ENCODE results near the gene CBX2.

CBX2 gene

DNA sequence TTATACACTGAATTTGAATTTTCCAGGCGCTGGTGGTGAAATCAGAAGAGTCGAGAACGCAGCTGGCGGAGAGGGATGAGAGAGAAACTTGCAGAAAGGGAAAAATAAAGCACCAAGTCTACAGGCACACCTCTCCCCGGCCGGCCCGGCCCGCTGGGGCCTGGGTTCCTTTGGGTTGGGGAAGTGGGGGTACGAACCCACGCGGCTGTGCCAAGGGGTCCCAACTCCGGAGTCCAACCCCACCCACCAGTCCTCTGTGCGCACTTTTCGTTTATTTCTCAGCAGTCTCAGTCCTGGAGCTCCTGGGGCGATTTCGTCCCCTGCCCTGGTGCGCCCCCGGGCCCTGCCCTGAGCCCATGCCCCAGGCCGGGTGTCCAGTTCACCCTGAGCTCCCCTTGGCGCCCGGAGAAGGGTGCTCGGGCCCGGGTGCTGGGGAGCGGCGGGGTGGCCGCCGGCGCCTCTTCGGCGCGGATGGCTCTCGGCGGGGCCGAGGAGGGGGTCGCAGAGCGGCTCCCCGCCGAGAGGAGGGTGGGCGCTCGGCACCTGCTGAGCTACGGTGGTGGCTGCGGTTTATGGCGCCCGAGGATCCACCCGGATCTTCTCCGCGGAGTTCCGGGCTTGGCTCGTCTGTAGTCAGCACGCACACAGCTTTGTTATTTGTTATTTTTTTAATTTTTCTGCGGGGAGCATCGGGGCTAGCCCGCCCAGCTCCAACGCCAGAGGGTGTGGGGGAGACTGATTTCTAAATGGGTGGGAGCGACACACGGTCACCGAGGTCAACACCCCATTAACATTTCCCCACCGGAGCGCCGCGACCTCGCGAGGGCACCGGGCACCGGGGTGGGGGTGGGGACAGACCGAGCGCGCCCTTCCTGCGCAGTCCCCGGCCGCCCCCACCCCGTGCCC lies 34.7 kb downstream of the CBX2 start:
- Histone ChIP-seq H3K36me3 (no peaks in the 10 kb centered on the region), H3K4me3 (peak overlapping the region; percentile 63), H3K27me3 (peaks cover 100% of the 10 kb centered on the region), H3K9ac (no peak overlapping the region), H3K4me2 (peak overlapping the region; percentile 83), H4K20me1 (peaks cover 61% of the 10 kb centered on the region), H3K4me1 (peaks cover 41% of the 10 kb centered on the region), H3K27ac (no peak overlapping the region), H3K9me3 (no peaks in the 10 kb centered on the region)
- no peak for TF ChIP-seq Cebpa-rat (IDR thresholded peaks at IDR 0.05)

GRCh38 chr17:79813297-79814126 lies 35.6 kb downstream of the CBX2 start:
- Histone ChIP-seq H3K9ac (peak overlapping the region; percentile 64; the same call in 1 of the 2 replicates), H3K4me2 (peak overlapping the region; percentile 83)

GRCh38 chr17:79814127-79814973 lies 36.4 kb downstream of the CBX2 start:
- Histone ChIP-seq H3K9ac (no peak overlapping the region), H3K4me2 (peak overlapping the region; percentile 83), H4K20me1 (peaks cover 53% of the 10 kb centered on the region), H3K9me3 (no peaks in the 10 kb centered on the region), H3K4me1 (peaks cover 50% of the 10 kb centered on the region), H3K36me3 (no peaks in the 10 kb centered on the region), H3K4me3 (no peak overlapping the region), H3K27ac (no peak overlapping the region), H3K27me3 (peaks cover 100% of the 10 kb centered on the region)
- no peak for TF ChIP-seq Cebpa-rat (IDR thresholded peaks at IDR 0.05)

More at GRCh38 chr17:79813297-79814126, 35.6 kb downstream of the CBX2 start:
- H3K36me3 ChIP-seq, result no peaks in the 10 kb centered on the region
- H3K27ac ChIP-seq, result peak overlapping the region; percentile 68
- peaks cover 100% of the 10 kb centered on the region for H3K27me3 ChIP-seq
- TF ChIP-seq Cebpa-rat (IDR thresholded peaks at IDR 0.05), result no peak
- H3K4me3 ChIP-seq, result peak overlapping the region; percentile 63
- peaks cover 58% of the 10 kb centered on the region for H4K20me1 ChIP-seq
- no peaks in the 10 kb centered on the region for H3K9me3 ChIP-seq
- H3K4me1 ChIP-seq, result peaks cover 44% of the 10 kb centered on the region

DNA sequence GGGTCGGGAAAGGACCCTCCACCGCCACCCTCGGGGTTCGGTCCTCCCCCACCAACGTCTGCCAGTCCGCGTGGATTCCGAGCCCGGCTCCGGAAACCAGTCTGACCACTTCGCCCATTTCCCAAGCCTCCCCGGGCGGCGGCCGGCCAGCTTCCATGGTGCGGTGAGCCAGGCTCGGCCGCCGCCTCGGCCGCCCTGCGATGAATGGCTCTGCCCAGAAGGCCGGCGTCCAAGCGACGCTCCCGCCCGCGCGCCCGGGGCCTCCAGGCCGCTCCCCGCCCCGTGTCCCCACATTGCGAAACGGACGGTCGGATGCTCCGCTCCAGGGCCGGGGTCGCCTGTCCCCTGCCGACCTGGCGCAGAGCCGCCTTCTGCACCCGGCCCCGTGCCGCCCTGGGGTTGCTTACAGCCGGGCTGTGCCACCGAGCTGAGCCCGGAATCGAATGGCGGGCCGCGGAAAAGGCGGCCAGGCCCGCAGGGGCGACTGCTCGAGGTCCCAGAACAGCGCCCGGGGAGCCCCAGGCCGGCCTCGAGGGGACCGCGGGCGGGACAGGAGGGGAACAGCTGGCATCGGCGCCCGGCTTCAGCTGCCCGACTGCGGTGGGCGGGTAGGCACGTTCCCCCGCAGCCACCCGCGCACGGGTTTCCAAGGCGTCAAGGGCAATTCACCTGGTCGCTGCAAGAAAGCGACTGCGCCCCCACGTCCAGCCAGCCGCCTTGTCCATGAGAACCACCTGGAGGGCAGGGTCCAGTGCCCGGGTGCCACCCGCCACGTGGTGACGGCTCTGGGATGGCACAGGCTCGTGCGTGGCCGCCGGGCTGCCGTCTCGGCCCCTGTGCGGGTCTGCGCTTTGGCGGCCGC lies 37.3 kb downstream of the CBX2 start:
- Histone ChIP-seq H3K4me1 (peaks cover 46% of the 10 kb centered on the region), H3K36me3 (no peaks in the 10 kb centered on the region), H3K9me3 (no peaks in the 10 kb centered on the region), H3K27me3 (peaks cover 100% of the 10 kb centered on the region), H4K20me1 (peaks cover 47% of the 10 kb centered on the region), H3K9ac (no peak overlapping the region), H3K4me3 (no peak overlapping the region), H3K4me2 (no peak overlapping the region), H3K27ac (no peak overlapping the region)
- TF ChIP-seq Cebpa-rat (IDR thresholded peaks at IDR 0.05), result no peak

DNA sequence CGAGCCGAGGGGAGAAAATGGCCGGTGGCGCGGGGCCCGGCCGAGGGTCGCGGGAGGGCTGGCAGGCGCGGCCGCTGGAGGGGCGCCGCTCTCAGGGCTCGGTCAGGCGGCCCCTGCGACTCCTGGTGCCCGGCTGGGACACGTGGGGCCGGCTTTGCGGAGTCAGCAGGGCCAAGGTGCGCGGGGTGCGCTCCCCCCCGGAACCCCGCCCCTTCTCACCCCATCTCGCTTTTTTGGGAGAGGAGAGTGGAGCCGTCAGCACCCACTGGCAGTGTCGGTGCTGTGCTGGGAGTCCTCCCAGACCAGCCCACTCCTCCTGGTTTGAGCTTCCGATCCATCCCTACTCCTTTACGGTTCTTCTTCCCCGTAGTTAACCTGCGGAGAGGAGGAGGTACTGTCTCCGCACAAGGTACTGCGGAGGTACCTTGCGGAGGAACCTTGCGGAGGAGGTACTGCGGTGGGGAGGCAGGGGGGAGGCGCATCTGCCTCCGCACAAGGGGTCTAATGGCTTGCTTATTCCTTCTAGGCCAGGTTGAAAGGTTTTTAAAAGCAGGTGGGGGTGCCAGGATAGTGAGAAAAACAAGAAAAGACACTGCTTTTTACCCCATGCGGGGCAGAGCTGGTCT lies 38.0 kb downstream of the CBX2 start:
- H3K4me3 ChIP-seq, result no peak overlapping the region
- H3K4me2 ChIP-seq, result no peak overlapping the region
- H3K27ac ChIP-seq, result no peak overlapping the region
- H4K20me1 ChIP-seq, result peaks cover 44% of the 10 kb centered on the region
- H3K27me3 ChIP-seq, result peaks cover 96% of the 10 kb centered on the region
- H3K4me1 ChIP-seq, result peaks cover 44% of the 10 kb centered on the region
- H3K36me3 ChIP-seq, result no peaks in the 10 kb centered on the region
- H3K9ac ChIP-seq, result no peak overlapping the region
- no peaks in the 10 kb centered on the region for H3K9me3 ChIP-seq
- no peak for TF ChIP-seq Cebpa-rat (IDR thresholded peaks at IDR 0.05)

DNA sequence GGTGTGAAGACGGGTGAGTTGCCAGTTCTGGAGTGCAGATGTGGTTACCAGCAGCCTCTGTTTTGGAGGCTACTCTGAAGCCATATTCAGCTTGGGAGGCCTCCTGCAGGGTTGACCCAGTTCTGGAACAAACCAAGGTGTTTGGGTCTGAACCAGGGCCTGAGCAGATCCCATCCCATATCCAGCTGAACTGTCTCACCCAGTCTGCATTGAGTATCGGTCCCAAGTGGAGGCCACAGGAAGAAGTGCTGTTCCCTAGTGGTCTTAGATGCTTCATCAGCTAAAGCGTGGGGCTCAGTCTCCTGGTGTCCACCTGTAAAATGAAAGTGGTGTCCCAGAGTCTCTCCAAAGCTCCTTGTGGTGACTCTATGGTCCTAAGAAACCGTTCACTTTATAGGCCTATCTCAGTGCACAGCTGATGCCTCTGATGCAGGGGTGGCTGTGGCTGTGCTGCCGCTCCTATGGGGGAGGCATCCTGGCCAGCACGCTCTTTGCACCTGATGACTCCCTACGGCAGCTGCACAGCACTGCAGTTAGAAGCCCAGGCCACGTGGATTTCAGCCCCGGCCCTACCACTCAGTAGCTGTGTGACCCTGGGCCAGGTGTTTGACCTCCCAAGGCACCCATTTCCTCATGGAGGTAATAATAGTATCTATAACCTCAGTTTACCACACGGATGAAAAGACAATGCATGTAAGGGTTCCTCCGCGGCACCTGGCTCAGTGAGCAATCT lies 40.2 kb downstream of the CBX2 start:
- Histone ChIP-seq H3K27ac (no peak overlapping the region), H3K4me2 (peak overlapping the region; percentile 33; the same call in 1 of the 2 replicates), H3K9me3 (no peaks in the 10 kb centered on the region), H3K4me1 (peaks cover 23% of the 10 kb centered on the region), H3K9ac (no peak overlapping the region), H3K36me3 (no peaks in the 10 kb centered on the region), H3K4me3 (no peak overlapping the region), H4K20me1 (peaks cover 24% of the 10 kb centered on the region), H3K27me3 (peaks cover 81% of the 10 kb centered on the region)
- TF ChIP-seq Cebpa-rat (IDR thresholded peaks at IDR 0.05), result no peak

DNA sequence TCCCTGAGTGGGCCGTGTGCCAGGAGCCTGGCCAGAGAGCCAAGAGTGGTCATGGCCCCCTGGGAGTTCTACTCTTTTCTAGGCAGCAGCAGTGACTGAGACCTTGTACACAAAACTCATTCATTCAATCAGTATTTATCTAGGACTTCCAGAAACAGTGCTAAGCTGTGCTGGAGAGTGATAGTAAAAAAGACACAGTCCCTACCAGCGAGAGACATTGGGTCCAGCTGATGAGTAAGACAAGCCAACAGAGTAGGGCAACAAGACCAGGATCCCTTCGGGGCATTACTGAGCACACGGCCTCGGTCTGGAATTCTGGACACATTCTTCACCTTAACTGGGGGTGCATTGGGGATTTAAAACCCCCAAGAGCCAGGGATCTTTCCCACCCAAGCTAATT lies 41.1 kb downstream of the CBX2 start:
- peaks cover 24% of the 10 kb centered on the region for H4K20me1 ChIP-seq
- H3K4me2 ChIP-seq, result peak overlapping the region; percentile 33; the same call in 1 of the 2 replicates
- H3K4me1 ChIP-seq, result peaks cover 19% of the 10 kb centered on the region
- no peaks in the 10 kb centered on the region for H3K9me3 ChIP-seq
- H3K27ac ChIP-seq, result no peak overlapping the region
- H3K36me3 ChIP-seq, result no peaks in the 10 kb centered on the region
- peaks cover 72% of the 10 kb centered on the region for H3K27me3 ChIP-seq
- TF ChIP-seq Cebpa-rat (IDR thresholded peaks at IDR 0.05), result no peak
- H3K9ac ChIP-seq, result no peak overlapping the region
- no peak overlapping the region for H3K4me3 ChIP-seq
